ENCODE data around the gene SEMA3F.

The SEMA3F gene

GRCh38 chr3:50237754-50238548 lies 82.8 kb downstream of the SEMA3F start:
- DNase-seq, result no peak

GRCh38 chr3:50238549-50239026 lies 83.5 kb downstream of the SEMA3F start:
- no peak for DNase-seq

All from NCI-H2081 treated with DMSO at 0.1 percent for 48 hours (cell line).